GM06990 (cell line): ENCODE data around the gene GCNA.
"Not testable (repeated sequence)": the region's sequence is repeated elsewhere in the genome, so short reads cannot be mapped to it uniquely, and the experiment has no call there.

ENCODE experiments used
- DNase-seq: peaks from one replicate; pipeline ENCODE4 v3.0.0-alpha.2; 2011; ENCODE audit not compliant: insufficient read length; ENCODE audit errors: extremely low read depth
- H3K27me3 ChIP-seq: replicated peaks from 2 replicates; pipeline ENCODE4 v1.6.0; 2011; ENCODE audit warnings: low read length; ENCODE audit not compliant: control insufficient read depth, insufficient read depth
- H3K36me3 ChIP-seq: 2 replicates; pipeline ENCODE4 v1.5.1; 2011; ENCODE audit warnings: low read length; ENCODE audit not compliant: control insufficient read depth, insufficient read depth
- H3K4me3 ChIP-seq: replicated peaks from 2 replicates; pipeline ENCODE4 v1.5.1; 2011; ENCODE audit warnings: low read depth, mild to moderate bottlenecking, control low read depth, low read length
- TF ChIP-seq, protein P1 (sequence below): IDR thresholded peaks from 2 replicates; pipeline ENCODE4 v1.5.1; 2011; ENCODE audit warnings: low read length, control low read depth, mild to moderate bottlenecking, inconsistent platforms; ENCODE audit not compliant: insufficient read depth, poor library complexity, severe bottlenecking

The GCNA gene

DNA sequence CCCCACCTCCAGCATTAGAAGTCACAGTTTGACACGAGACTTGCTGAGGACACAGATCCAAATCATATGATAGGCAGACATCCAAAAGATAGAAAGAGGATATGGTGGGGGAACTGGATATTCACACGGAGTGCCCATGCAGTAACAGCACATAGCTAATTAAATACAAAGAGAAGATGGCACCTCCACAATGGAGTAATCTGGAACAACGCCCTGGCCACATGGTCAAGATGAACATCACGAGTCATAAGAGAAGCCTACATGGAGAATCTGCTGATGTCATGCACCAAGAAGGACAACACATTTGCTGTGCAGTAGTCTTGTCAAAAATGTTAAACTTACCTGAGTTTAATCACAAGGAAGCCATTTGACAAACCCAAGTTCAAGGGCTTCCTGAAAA is 79.0 kb downstream of the GCNA start:
- TF ChIP-seq, protein P1, sequence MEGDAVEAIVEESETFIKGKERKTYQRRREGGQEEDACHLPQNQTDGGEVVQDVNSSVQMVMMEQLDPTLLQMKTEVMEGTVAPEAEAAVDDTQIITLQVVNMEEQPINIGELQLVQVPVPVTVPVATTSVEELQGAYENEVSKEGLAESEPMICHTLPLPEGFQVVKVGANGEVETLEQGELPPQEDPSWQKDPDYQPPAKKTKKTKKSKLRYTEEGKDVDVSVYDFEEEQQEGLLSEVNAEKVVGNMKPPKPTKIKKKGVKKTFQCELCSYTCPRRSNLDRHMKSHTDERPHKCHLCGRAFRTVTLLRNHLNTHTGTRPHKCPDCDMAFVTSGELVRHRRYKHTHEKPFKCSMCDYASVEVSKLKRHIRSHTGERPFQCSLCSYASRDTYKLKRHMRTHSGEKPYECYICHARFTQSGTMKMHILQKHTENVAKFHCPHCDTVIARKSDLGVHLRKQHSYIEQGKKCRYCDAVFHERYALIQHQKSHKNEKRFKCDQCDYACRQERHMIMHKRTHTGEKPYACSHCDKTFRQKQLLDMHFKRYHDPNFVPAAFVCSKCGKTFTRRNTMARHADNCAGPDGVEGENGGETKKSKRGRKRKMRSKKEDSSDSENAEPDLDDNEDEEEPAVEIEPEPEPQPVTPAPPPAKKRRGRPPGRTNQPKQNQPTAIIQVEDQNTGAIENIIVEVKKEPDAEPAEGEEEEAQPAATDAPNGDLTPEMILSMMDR: no peak
- no peak for DNase-seq
- Histone ChIP-seq H3K36me3 (no peaks in the 10 kb centered on the region), H3K27me3 (no peaks in the 10 kb centered on the region), H3K4me3 (no peak overlapping the region)

DNA sequence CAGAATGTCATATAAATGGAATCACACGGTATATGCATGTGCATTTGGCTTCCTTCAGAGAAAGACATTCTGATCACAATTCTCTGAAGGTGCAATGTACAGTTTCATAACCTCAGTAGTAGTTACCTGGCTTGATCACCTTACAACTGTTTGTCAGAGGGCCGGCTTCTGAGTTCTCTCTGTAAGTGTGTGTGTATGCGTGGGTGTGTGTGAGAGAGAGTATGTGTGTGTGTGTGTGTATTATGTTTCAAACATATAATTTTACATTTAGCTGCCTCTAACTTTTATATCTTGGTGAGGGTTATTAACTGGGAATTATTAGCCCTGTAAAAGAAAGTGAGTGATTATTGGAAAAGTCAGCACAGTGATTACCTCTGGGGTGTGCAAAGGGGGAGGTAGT is 81.1 kb downstream of the GCNA start:
- no peak for DNase-seq
- Histone ChIP-seq H3K36me3 (no peaks in the 10 kb centered on the region), H3K27me3 (no peaks in the 10 kb centered on the region), H3K4me3 (no peak overlapping the region)
- TF ChIP-seq, protein P1: no peak

DNA sequence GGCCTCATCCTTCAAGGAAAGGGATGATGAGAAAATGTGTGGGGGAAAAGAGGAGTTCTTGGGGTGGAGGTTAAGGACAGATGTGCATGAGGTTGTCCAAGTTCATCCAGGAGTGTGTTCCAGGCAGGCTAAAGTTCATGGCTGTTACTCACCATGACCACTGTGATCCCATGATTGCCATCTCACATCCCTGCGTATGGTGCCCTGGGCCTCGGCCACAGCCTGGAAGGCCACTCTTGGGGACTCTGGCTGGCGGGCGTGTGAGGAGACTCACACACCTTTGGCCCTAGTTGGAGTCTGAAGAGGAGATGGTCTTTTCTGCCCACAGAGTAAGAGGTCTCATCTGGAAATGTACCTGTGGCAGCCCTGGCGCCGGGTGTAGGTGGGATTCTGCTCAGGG is 81.7 kb downstream of the GCNA start:
- TF ChIP-seq, protein P1: no peak
- Histone ChIP-seq H3K36me3 (no peaks in the 10 kb centered on the region), H3K27me3 (no peaks in the 10 kb centered on the region), H3K4me3 (no peak overlapping the region)
- DNase-seq: no peak

DNA sequence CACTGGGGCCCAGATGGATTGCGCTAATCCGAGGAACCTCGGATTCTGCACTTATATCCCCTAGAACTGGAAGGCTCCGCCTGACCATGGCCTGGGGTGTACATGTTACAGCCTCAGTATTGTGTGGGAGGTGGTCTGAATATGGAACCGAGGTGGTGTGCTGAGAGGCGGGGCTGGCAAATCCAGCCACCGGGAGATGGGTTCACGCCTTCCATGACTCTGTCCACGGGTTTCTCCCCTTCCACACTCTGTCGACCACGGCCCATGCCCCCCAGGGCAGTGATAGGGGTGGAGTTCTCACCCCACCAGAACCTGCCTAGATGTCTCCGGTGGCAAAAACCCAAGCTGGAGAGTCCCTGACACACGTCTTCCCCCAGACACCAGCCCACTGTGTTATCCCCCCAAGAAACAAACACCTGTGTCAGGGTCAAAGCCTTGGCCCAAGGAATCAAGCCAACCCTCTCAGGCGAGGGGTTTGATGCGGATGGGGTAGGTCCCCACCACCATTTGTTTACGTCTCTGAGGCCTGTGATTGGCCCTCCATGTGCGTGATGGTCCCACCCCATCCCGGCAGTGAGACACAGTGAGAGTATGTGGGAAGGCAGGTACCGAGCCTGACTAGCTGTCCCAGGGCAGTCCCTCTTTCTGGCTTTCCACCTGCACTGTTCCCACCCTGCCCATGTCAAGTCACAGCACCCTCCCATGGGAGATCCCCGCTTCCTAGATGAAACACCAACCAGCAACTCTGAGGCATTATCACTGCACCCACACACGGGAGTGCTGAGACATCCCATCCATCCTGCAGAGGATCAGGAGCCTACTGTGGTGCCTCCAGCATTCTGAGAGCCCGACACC is 82.6 kb downstream of the GCNA start:
- Histone ChIP-seq H3K4me3 (no peak overlapping the region), H3K27me3 (no peaks in the 10 kb centered on the region), H3K36me3 (no peaks in the 10 kb centered on the region)
- TF ChIP-seq, protein P1: no peak
- no peak for DNase-seq

DNA sequence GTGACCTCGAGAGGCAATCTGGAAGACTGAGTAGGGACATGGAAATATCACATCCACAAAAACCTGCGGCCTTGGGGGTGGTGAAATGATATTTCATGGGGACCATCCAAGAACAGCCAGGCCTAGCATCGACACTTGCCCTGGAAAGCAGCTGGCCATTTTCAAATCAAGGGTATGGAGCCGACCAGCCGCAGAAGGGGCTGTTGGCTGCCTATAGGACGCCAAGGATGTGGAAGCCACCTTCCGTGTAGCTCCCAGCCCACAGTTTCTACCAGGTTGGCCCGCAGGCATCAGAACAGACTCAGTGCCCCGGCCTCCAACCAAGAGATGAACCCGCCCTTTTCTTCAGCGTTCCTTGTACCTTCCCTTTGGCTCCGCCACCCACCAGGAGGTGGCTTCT is 83.7 kb downstream of the GCNA start:
- no peaks in the 10 kb centered on the region for H3K36me3 ChIP-seq
- H3K27me3 ChIP-seq: no peaks in the 10 kb centered on the region
- TF ChIP-seq, protein P1: no peak

DNA sequence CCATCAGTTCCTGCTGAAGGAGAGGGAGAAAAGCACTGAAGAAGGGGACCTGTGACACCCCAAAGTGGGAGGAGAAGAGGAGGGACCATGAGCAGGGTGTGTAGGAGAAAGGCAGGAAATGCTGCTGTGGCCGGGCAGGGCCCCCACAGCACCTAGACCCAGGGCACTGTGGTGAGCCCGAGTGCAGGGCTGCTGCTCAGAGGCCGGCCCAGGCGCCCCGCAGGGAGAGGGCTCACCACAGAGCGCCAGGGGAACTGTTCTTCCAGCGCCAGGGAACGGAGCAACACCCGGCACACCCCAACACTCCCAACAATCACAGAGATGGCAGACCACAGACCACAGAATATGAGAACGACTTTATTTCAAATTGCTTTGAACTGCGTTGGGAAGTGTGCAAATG is 84.4 kb downstream of the GCNA start:
- not testable (repeated sequence) for DNase-seq, H3K36me3 ChIP-seq, H3K4me3 ChIP-seq, H3K27me3 ChIP-seq

More for the DNA sequence above, 83.7 kb downstream of the GCNA start:
- no peak overlapping the region for H3K4me3 ChIP-seq
- no peak for DNase-seq
